Hematopoietic multipotent progenitor cell treated with erythropoietin and hydrocortisone succinate and interleukin-3 and kit ligand, for 8 days (in vitro differentiated cells): Measurements from ENCODE around the gene QKI.
A peak's percentile ranks its signal among the peaks of the same experiment; 100 is the strongest.
"Not testable (repeated sequence)": the region's sequence is repeated elsewhere in the genome, so short reads cannot be mapped to it uniquely, and the experiment has no call there.

Source experiments
- DNase-seq: peaks from one replicate; pipeline ENCODE4 v3.0.0-alpha.2; 2015

The QKI gene

DNA sequence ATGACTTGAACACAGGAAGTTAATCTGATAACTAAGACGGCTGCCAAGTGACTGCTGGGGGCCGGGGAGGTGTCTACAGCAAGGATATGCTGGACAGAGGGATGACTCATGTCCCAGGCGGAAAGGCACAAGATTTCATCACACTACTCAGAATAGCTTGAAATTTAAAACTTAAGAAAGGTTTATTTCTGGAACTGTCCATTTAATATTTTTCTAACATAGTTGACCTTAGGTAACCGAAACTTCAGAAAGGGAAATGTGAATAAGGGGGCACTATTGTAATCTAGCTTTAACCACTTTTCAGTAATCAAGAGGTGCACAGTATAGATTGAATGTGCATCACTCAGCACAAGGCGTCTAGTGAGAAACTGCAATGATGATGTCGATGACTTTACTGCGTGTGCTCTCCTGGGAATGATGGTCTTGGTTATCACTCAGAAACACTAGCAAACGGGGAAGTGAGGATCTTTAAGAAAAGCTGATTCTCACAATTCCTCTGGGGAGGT lies 171.5 kb downstream of the QKI start:
- peak; percentile 36 for DNase-seq

- no peak for DNase-seq
Measured at GRCh38 chr6:163586888-163587287, 172.4 kb downstream of the QKI start.

- no peak for DNase-seq
Measured at GRCh38 chr6:163588220-163588919, 173.9 kb downstream of the QKI start.

DNA sequence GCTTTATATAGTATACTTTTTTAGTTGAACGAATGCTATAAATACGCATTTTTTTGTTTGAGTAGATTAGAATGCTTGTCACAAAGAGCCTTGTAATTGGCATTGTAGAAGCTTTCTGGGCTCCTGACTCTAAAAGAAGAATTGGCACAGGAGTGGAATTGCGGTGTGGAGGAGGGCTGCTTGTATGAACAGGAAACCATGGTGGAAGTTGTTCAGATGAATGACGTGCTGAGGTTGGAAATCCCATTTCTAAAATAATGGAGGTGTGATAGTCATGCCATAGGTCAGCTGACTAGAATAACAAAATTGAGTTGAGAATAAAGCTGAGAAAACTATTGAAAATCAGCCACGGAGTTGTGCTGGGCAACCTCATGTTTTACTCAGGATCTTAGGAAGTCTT lies 174.9 kb downstream of the QKI start:
- no peak for DNase-seq

GRCh38 chr6:163590132-163590531 lies 175.6 kb downstream of the QKI start:
- DNase-seq: not testable (repeated sequence)

- DNase-seq: no peak
Measured at GRCh38 chr6:163592872-163593271, 178.4 kb downstream of the QKI start.

DNA sequence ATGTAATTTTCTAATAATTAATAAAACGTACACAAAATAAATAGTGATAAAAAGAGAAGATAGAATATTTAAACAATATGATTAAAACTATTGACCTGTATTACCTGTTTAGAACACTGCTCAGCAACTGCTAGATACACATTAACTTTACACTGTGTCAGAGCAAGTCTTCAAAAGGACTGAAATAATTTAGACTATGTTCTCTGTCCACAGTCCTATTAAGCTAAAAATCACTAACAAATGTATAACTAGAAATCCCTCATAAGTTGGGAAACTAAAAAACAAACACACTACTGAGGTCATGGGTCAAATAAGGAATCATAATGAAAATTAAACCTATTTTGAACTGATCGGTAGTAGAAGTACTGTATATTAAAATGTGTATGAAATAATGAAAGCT lies 181.7 kb downstream of the QKI start:
- DNase-seq: no peak

GRCh38 chr6:163599136-163599535 lies 184.6 kb downstream of the QKI start:
- DNase-seq: no peak

DNA sequence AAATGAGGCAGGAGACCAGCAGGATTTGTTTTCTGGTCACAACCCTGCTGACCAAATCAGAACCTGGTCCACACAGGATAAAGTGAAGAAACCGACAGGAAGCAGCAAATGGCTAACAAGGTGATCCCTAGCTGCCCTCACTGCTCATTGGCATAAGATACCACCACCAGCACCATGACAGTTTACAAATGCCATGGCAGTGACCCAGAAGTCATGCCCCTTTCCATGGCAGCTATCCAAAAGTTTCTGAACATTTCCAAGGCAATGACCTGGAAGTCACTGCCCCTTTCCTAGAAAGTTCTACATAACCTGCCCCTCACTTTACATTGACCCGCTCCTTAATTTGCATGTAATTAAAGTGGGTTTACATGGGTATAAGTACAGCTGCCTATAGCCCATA lies 185.2 kb downstream of the QKI start:
- DNase-seq: no peak

DNA sequence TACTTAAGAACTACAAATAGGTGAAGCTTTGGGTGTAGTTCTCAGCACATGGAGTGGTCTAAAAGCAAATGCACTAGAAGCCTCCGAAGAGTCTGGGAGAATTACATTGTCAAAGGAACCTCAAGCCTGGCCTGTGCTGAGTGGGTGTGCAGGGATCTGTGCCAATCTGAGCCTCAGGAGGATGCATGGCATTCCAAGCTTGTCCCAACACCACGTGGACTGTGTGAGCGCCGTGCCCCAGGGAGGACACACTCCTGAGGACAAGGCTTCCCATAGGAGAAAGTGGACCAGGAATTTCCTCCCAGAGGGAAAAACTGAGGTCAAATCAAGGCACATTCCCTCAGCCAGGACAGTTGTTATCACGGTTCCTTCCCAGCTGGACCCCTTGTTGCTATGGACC lies 185.8 kb downstream of the QKI start:
- DNase-seq: no peak

DNA sequence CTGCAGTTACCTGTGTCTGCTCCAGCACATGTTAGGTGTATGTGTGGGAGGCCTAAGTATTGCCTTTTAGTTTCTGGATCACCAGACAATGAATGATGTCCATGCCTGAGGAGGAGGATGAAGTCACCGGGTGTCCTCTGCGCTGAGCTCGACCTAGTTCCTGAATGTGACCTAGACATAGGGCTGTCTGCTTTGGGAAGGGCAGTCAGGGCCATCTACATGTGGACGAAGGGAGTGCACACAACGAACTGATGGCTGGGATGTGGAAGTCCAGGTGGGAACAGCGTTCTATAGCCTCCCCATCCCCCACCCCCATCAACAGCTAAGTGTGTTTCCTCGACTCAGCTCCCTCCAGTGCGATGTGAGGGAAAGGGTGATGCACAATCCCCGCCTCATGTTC lies 186.3 kb downstream of the QKI start:
- no peak for DNase-seq

- no peak for DNase-seq
Measured at GRCh38 chr6:163602851-163603250, 188.3 kb downstream of the QKI start.

GRCh38 chr6:163603395-163603794 lies 188.9 kb downstream of the QKI start:
- no peak for DNase-seq

DNA sequence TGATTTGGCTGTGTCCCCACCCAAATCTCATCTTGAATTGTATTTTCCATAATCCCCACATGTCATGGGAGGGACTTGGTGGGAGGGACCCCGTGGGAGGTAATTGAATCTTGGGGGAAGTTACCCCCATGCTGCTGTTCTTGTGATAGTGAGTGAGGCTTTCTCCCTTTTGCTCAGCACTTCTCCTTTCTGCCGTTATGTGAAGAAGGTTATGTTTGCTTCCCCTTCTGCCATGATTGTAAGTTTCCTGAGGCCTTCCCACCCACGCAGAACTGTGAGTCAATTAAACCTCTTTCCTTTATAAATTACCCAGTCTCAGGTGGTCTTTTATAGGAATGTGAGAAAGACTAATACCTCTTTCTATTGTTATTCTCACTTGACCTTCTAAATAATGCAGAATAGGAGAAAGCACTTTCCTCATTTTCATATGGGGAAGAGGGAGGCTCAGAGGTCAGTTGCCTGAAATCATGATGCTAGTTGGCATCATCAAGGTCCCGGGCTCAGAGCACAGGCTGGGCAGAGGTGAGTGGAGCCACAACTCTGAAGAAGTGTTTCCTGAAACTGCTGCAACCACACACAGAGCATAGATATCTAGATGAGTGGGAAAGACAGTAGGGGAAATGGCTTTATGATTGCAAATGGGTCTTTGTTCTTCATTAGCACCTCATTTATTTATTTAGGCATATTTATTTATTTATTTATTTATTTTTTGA lies 191.0 kb downstream of the QKI start:
- DNase-seq: no peak

DNA sequence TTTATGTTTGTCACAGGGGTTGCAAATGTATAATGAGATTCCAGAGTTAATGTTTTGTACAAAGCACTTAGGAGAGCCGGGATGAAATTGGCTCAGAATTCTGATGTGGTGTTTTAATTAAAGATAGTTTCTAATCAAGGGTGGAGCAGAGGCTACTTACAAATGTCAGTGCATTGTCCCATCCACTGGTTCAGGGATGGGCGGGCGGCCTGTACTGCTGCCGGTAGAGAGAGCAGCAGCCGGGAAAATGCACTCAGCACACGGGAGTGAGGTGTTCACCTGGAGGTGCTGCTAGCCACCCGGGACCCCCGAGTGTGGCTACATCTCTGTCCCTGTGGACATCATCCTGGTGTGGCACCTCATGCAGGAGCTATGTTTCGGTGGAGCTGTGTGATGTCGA lies 193.3 kb downstream of the QKI start:
- DNase-seq: no peak

- no peak for DNase-seq
Measured at GRCh38 chr6:163608204-163608644, 193.7 kb downstream of the QKI start.

- DNase-seq: no peak
Measured at GRCh38 chr6:163612200-163612599, 197.7 kb downstream of the QKI start.

DNA sequence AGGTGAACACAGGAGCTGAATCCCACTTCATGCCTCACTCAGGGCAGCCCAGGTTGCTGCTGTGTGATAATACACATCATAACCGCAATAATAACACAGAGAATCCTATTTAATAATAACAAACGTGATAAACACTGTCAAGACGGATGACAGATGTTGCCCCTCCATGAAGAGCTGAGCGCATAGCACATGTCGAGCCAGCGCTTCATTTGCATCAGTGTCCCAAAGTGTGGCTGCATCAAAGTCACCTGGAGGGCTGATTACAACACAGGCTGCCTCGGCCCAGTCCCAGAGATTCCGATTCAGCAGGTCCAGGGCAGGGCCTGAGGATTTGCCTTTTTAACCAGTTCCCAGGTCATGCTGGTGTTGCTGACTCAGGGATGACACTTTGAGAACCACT lies 198.5 kb downstream of the QKI start:
- DNase-seq: no peak

DNA sequence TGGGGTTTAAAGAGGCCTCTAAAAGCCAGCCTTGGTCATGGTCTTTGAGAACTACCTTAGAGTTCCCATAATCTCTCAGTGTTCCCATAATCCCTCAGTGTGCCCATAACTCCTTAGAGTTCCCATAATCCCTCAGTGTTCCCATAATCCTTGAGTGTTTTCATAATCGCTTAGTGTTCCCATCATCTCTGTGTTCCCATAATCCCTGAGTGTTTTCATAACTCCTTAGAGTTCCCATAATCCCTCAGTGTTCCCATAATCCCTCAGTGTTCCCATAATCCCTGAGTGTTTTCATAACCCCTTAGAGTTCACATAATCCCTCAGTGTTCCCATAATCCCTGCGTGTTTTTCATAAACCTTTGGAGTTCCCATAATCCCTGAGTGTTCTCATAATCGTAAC lies 199.2 kb downstream of the QKI start:
- DNase-seq: no peak

DNA sequence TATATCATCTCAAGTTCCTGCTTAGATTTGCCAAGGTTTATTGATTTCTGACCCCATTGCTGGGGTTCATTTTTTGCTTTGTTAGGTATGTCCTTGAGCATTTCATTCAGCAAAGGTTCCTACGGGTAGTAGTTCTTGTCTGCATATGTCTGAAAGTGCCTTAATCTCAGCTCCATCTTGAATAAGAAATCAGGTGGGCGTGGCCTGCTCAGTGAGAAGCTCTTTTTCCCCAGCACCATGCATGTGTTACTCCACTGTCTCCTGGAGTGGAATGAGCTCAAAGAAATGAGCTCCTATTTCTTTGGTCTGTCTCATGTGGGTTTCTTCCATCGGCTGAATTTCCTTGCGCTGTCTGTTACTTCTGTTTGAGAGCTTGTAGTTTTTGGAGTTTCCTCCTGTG lies 201.9 kb downstream of the QKI start:
- no peak for DNase-seq

DNA sequence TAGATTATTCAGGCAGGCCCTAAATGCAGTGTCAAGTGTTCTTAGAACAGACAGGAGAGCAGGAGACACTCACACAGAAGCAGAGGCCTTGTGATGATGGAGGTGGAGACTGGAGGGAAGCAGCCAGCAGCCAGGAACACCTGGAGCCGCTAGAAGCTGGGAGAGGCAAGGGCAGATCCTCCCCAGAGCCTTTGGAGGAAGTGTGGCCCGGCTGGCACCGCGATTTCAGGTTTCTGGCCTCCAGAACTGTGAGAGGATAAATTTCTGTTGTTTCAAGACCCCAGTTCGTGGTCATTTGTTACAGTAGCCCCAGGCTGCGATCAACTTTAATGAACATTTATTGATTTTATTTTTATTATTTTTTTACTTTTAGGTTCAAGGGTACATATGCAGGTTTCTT lies 203.0 kb downstream of the QKI start:
- DNase-seq: no peak

DNA sequence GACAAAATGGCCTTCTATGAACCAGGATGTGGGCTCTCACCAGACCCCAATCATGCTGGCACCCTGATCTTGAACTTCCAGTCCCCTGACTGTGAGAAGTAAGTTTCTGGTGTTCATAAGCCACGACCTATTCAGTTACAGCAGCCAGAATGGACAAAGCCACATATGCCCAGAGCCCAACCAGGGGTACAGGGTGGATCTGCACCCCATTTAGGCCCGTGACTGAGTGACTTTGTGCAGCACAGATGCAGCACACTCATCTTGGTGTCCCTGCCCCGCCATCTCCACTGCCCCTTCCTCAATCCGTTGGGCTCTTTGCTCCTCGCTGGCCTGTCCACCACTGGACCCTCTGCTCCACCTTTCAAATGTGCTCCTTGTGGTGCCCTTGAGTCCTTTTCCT lies 205.6 kb downstream of the QKI start:
- DNase-seq: no peak

GRCh38 chr6:163620670-163621330 lies 206.3 kb downstream of the QKI start:
- DNase-seq: no peak

GRCh38 chr6:163625265-163625664 lies 210.7 kb downstream of the QKI start:
- DNase-seq: no peak
